T1000 (cell line): Measurements from ENCODE around the gene ATG4B.

Experiments
- DNase-seq: peaks from one replicate; lab custom pipeline; 2025; ENCODE audit warnings: mixed read lengths; lab: John Stamatoyannopoulos, UW

ATG4B gene

GRCh38 chr2:241613017-241613780 lies 24.3 kb upstream of the ATG4B start:
- DNase-seq = no peak

GRCh38 chr2:241615041-241615440 lies 22.5 kb upstream of the ATG4B start:
- no peak for DNase-seq

GRCh38 chr2:241615522-241616052 lies 21.9 kb upstream of the ATG4B start:
- DNase-seq = no peak

GRCh38 chr2:241616168-241617125 lies 21.0 kb upstream of the ATG4B start:
- no peak for DNase-seq

- DNase-seq = no peak
These were observed 19.9 kb upstream of the ATG4B start for GRCh38 chr2:241617431-241618154.

- DNase-seq = no peak
These were observed 19.1 kb upstream of the ATG4B start for GRCh38 chr2:241618296-241618805.

- no peak for DNase-seq
These were observed 18.7 kb upstream of the ATG4B start for GRCh38 chr2:241618829-241619228.

- no peak for DNase-seq
These were observed 17.7 kb upstream of the ATG4B start for GRCh38 chr2:241619597-241620418.

GRCh38 chr2:241620419-241620769 lies 17.1 kb upstream of the ATG4B start:
- DNase-seq = peak; percentile 51

- DNase-seq = no peak
These were observed 9.8 kb upstream of the ATG4B start for GRCh38 chr2:241627675-241628074.

GRCh38 chr2:241629762-241630435 lies 7.6 kb upstream of the ATG4B start:
- DNase-seq = no peak

GRCh38 chr2:241632478-241633325 lies 4.8 kb upstream of the ATG4B start:
- DNase-seq = no peak

- no peak for DNase-seq
These were observed 3.9 kb upstream of the ATG4B start for GRCh38 chr2:241633561-241633960.

- DNase-seq = no peak
These were observed 1.7 kb upstream of the ATG4B start for GRCh38 chr2:241635756-241636155.

- no peak for DNase-seq
These were observed 1.1 kb upstream of the ATG4B start for GRCh38 chr2:241636182-241637017.

- DNase-seq = no peak
These were observed 535 bp downstream of the ATG4B start for GRCh38 chr2:241637795-241638660.

GRCh38 chr2:241638940-241639339 lies 1.4 kb downstream of the ATG4B start:
- DNase-seq = no peak

- no peak for DNase-seq
These were observed 1.9 kb downstream of the ATG4B start for GRCh38 chr2:241639385-241639784.
